Measurements from ENCODE around the gene ITIH3. TPM values are rescaled to one million over a fixed set of nuclear protein-coding genes. Genes with fewer than 3 reads are reported as not detected.

Gene ITIH3
- total RNA-seq, 1 experiment from 2014 or later = not detected

DNA sequence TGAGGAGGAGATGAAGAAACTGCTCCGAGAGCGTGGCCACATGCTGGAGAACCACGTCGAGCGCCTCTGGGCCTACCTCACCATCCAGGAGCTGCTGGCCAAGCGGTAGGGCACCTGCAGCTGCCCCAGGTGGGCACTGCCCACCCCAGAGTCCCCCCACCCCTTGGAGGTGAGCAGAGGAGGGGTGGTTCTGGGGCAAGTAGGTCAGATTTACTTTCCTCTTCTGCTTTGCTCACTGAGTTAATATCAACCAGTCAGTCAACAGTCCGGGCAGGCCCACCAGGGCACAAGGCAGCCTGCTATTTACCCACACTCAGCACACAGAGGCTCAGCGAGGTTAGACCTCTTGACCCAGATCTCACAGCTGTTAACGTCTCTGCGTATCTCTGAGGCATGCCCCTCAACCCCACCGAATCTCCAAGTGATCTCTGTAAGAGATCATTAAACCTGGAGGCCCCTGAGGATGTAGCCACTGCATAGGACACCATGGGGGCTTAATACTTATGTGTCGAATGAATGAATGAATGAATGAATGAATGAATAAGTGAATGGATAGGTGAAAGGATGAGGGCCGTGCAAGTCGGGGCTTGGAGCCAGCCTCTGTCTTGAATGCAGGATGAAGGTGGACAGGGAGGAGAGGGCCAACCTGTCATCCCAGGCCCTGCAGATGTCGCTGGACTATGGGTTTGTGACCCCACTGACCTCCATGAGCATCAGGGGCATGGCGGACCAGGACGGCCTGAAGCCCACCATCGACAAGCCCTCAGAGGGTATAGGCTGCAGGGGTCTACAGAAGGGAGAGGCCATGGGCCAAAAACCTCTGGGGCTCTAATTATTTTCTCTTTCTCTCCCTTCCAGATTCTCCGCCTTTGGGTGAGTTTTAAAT is 8.0 kb upstream of the ITIH3 start:
- Histone ChIP-seq H3K56ac (ENCODE audit: insufficient read length, low read depth, low read length) (no peak overlapping the region), H4K5ac (ENCODE audit: insufficient read length, low read depth, low read length) (no peak overlapping the region), H2BK15ac (ENCODE audit: low read depth, low read length) (no peak overlapping the region), H3K79me1 (ENCODE audit: insufficient read depth, low read depth, low read length, poor library complexity, severe bottlenecking) (no peaks in the 10 kb centered on the region), H4K8ac (replicated peaks; ENCODE audit: insufficient read length, low read depth, low read length) (no peak overlapping the region), H3K79me2 (ENCODE audit: insufficient read depth, low read length) (no peaks in the 10 kb centered on the region), H3K23ac (ENCODE audit: insufficient read length, low read depth, low read length) (no peak overlapping the region), H3K27ac (ENCODE audit: insufficient read length, low read depth, low read length) (no peak overlapping the region), H3K9ac (ENCODE audit: extremely low read depth, insufficient read length, low read length) (no peak overlapping the region), H3K4ac (ENCODE audit: low read depth, low read length) (no peak overlapping the region), H3K27me3 (ENCODE audit: insufficient read depth, low read length) (no peaks in the 10 kb centered on the region), H3T11ph (ENCODE audit: low read length) (no peak overlapping the region), H2BK120ac (ENCODE audit: low read depth, low read length, poor library complexity, severe bottlenecking) (no peak overlapping the region), H2BK20ac (ENCODE audit: low read depth, low read length, poor library complexity, severe bottlenecking) (no peak overlapping the region), H3K18ac (ENCODE audit: insufficient read length, low read depth, low read length) (no peak overlapping the region), H4K91ac (ENCODE audit: insufficient read length, low read depth, low read length) (no peak overlapping the region), H2BK12ac (ENCODE audit: insufficient read length, low read depth, low read length) (no peak overlapping the region), H4K20me1 (ENCODE audit: control insufficient read depth, insufficient read depth, insufficient read length) (no peaks in the 10 kb centered on the region), H3K4me2 (ENCODE audit: insufficient read depth, insufficient read length, low read length) (no peak overlapping the region), H3K23me2 (ENCODE audit: insufficient read length, low read depth, low read length, poor library complexity, severe bottlenecking) (no peaks in the 10 kb centered on the region), H3K4me1 (ENCODE audit: insufficient read depth, low read length) (peaks cover 3% of the 10 kb centered on the region), H2BK5ac (ENCODE audit: insufficient read length, low read length) (no peak overlapping the region), H3K9me3 (ENCODE audit: control insufficient read depth, low read depth, low read length) (no peaks in the 10 kb centered on the region), H2AK5ac (ENCODE audit: insufficient read length, low read length) (no peak overlapping the region), H3K14ac (ENCODE audit: insufficient read depth, low read length) (no peak overlapping the region), H2AFZ (ENCODE audit: low read length) (no peak overlapping the region)
- WGBS (ENCODE audit: extremely low coverage, insufficient read length, low lambda C conversion rate) = no CpG with 5 or more reads among the region's 19 CpGs
- TF ChIP-seq CTCF (conservative IDR thresholded peaks at IDR 0.05) = no peak
- no peak for DNase-seq
- no peaks in the 10 kb centered on the region; a peak in 1 of 5 replicates for H3K9me3 Mint-ChIP-seq
- no peak overlapping the region for H3K4me3 Mint-ChIP-seq
- peaks cover 4% of the 10 kb centered on the region for H3K27me3 Mint-ChIP-seq (ENCODE audit: low read depth)
- no peaks in the 10 kb centered on the region; a peak in 1 of 7 replicates for H3K36me3 Mint-ChIP-seq (ENCODE audit: insufficient read depth in 1 of 3, low read depth in 3 of 3)
- H3K4me1 Mint-ChIP-seq = peaks cover 12 to 13% of the 10 kb centered on the region in 2 experiments
- H3K27ac Mint-ChIP-seq = no peak overlapping the region

Data from H9 (cell line).